GM19043 (cell line): ENCODE measurements around the gene CALML6.

Source experiments
- ATAC-seq: cut with Tn5 transposase; IDR thresholded peaks from one replicate; pipeline ENCODE4 v1.9.1; 2021; ENCODE audit warnings: low read depth; ENCODE audit not compliant: unreplicated experiment

Gene CALML6

DNA sequence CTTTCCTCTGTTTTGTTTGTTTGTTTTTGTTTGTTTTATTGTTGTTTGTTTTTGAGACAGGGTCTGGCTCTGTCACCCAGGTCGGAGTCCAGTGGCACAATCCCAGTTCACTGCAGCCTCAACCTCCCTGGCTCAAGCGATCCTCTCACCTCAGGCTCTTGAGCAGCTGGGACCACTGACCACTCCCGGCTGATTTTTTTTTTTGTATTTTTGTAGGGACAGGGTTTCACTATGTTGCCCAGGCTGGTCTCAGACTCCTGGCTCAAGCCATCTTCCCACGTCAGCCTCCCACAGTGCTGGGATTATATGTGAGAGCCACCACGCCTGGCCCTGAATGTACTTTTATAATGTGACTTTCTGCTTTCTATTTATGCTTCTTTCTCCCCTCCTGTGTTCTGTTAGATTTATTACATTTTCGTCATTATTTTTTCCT is 5.0 kb upstream of the CALML6 start:
- ATAC-seq: no peak

DNA sequence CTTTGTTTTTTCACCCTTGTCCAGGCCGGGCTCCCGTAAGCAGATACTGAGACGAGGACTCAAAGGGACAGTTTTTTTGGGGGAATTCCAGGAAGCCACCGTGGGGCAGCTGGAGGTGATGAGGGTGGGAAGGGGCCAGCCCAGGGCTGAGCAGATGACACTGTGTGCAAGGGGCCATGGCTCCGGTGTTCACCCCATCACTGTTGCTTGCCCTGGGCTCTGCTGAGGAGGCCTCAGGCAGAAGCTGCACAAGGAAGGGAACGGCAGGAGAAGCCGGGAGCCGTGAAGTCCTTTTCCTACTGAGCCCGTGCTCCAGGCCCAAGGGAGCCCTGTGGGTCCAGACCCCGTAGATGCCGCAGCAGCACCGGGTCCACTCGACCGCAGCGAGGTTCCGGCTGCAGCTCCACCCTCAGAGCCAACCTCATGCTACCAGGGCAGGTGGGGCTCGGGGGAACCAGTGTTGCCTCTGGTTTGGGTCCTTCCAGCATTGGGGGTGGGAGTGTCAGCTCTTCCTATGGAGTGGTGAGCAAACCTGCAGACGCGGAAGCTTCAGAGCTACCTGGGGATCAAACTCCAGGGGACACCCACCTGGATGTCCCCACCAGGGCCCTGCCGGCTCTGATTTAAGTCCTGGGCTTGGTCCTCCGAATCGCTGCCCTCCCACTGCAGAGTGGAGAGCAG is 4.3 kb upstream of the CALML6 start:
- ATAC-seq: no peak

DNA sequence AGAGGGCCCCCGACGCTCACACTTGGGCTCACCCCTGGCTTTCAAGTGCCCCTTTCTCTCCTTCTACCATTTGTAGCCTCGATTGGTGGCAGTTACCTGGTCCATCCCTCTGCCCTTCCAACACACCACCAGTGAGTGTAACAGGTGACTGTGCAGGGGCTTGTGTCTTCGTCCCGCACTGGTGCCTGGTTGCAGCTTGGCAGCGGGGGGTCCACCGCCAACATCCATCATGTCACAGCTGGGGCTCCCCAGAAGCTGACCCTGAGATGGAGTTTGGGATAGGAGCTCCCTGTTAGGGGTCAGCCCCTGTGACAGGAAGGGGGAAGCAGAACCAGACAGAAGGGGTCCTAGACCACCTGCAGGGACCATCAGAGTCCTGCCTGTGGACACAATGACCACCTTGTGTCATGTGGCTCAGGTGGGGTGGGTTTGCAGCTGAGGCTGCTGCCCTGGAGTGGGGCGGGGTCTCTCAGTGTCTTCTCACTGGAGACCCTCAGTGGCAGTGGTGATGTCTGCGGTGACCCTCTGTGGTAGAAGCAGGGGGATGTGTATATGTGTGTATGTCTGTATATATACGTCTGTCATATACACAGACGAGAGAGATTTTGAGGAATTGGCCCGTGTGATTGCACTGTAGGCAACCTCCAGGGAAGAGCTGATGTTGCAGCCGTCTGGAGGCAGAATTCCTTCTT is 3.6 kb upstream of the CALML6 start:
- ATAC-seq: no peak

- no peak for ATAC-seq
These were observed 724 bp upstream of the CALML6 start for GRCh38 chr1:1914101-1914970.

DNA sequence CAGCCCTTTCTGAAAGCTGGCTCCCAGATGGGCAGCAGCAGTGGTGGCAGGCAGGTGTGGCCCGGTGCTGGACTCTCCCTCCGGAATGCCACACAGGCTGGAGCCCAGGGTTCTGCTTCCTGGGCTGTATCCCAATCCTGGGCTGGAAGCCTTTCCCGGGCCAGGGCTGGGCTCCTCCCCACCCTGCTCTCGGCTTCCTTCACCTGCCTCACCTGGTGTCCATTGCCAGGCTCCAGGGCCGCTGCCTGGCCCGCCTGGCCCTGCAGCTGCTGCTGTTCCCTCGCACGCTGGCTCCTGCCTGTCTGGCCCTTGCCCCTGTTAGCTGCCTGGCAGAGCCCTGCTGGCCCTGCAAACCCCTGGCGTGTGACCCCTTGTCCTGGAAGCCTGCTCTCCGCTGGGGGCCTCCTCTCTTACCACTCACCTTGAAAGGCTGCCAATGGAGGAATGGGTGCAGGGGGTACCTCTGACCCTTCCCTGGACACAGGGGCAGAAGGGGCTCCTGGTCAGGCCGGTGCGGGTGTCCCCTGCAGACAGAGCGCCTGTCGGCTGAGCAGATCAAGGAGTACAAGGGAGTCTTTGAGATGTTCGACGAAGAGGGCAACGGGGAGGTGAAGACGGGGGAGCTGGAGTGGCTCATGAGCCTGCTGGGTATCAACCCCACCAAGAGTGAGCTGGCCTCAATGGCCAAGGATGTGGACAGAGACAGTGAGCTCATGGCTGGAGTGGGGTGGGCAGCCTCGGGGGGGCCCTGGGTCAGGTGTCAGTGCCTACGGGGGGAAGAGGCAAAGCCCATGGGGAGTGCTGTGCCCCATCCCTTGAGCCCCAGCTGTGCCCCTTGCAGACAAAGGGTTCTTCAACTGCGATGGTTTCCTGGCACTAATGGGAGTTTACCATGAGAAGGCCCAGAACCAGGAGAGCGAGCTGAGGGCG is 1.1 kb downstream of the CALML6 start:
- ATAC-seq: no peak

DNA sequence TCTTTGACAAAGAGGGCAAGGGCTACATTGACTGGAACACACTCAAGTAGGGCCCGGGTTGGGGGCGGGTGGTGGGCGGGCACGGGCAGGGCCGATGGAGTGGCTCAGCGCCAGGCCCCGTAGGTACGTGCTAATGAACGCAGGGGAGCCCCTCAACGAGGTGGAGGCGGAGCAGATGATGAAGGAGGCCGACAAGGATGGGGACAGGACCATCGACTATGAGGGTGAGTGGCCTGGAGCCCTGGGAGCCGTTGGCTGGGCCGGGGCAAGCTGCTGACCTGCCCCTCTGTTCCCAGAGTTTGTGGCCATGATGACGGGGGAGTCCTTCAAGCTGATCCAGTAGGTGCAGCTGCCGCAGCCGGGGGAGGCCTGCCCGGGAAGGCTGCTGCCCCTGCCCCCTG is 1.8 kb downstream of the CALML6 start:
- no peak for ATAC-seq

DNA sequence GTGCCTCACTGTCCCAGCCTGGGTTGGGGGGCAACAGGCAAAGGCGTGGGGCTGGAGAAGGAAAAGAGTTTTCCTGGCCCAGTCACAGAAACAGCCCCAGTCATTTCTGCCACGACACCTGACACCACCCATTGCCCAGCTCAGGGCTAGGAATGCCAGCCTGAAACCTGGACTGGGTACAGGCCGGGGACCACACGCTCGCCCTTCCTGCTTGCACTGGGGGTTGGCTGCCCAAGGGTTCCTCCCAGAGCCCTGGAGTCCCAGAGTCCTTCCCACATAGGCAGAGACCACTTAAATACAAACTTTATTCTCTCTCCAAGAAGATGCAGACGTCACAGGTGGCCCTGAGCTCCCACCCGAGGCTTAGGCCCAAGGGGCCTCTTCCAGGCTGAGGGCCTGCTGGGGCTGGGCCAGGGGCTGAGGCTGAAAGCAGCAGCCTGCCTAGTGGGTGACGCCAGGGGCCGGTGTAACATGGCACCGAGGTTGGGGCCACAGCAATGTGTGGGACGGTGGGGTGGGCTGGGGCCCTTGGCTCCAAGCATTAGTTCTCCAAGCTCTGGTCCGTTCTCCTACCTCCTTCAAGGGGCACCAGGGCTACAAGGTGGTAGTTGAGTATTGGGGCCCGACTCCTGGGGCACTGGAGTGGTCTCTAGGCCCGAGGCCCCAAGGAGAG is 2.4 kb downstream of the CALML6 start:
- ATAC-seq: no peak

GRCh38 chr1:1917995-1918900 is 3.2 kb downstream of the CALML6 start:
- ATAC-seq: no peak

DNA sequence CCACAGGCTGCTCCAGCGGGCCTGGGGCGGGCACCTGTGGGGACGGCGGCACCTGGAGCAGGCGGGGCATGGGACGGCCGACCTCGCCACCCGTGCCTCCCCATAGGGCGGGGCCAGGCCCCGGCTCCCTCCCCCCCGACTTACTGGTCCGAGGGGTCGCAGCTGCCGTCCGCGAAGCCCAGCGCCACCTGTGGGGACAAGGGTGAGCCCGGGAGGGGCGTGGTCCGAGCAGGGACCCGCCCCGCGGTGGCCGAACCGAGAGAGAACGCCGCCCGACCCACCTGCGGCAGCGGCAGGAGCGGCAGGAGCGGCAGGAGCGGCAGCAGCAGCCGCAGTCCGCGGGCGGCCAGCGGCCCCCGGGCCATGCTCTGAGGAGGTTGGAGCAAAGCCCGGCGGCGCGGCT is 3.8 kb downstream of the CALML6 start, which contains the start of gene TMEM52:
TMEM52 (minus strand) TSS at position 379 of the 403 bp plus-strand sequence; CDS start at position 365, 14 bp downstream.
- ATAC-seq: peak; percentile 15

DNA sequence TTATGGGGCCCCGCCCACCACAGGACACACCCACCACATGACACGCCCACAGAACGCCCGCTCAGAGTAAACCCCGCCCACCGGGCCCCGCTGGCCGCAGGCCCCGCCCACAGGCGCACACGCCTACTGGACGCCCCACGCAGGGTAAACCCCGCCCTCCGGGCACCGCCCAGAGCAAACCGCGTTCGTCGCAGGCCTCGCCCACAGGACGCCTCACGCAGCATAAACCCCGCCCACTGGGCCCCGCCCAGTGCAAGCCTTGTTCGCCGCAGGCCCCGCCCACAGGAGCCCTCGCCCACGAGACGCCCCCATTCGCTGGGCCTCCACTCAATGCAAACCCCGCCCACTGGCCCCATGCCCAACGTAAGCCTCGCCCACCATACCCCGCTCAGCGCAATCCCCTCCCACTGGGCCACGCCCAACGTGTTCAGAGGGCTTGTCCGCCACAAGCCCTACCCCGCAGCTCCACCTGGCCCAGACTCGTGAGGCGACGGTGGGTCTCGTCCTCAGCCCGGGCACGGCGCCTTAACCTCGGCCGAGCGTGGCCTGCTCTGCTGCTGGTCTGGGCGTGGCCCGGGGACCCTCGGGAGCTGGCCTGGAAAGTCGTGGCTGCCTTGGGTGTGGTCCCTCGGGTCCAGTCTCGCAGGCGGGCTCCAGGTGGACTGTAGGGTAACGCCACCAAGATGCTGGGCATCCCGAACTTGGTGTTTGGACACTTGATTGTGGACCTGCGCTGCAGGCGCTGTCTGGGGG is 4.4 kb downstream of the CALML6 start:
- ATAC-seq: peak; percentile 82

DNA sequence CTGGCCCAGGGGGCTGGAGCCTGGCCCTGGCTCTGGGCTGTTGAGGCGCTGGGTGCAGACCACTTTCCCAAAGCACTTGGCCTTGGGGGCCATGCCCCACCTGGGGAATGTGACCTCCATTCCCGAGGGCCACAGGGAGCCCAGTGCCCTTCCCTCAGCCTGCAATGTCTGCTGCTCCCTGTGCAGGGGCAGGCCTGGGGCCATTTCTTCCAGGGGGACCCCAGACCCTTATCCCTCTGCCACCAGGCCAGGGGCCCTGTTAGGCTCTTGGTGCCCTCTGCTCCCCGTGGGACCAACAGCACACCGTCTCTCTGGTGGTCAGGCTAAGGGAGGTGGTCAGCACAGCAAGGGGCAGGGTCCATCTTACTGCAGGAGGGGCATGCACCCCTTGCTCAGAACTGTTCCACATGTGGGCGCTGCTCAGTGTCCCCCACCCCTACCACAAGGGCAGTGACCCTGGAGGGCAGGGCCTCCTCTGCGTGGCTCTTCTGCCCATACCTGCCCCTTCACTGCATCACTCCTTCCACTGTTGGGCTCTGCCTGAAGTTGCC is 5.1 kb downstream of the CALML6 start:
- no peak for ATAC-seq

- no peak for ATAC-seq
These were observed 5.8 kb downstream of the CALML6 start for GRCh38 chr1:1920608-1921458.

- ATAC-seq: no peak
These were observed 6.4 kb downstream of the CALML6 start for GRCh38 chr1:1921459-1921862.

DNA sequence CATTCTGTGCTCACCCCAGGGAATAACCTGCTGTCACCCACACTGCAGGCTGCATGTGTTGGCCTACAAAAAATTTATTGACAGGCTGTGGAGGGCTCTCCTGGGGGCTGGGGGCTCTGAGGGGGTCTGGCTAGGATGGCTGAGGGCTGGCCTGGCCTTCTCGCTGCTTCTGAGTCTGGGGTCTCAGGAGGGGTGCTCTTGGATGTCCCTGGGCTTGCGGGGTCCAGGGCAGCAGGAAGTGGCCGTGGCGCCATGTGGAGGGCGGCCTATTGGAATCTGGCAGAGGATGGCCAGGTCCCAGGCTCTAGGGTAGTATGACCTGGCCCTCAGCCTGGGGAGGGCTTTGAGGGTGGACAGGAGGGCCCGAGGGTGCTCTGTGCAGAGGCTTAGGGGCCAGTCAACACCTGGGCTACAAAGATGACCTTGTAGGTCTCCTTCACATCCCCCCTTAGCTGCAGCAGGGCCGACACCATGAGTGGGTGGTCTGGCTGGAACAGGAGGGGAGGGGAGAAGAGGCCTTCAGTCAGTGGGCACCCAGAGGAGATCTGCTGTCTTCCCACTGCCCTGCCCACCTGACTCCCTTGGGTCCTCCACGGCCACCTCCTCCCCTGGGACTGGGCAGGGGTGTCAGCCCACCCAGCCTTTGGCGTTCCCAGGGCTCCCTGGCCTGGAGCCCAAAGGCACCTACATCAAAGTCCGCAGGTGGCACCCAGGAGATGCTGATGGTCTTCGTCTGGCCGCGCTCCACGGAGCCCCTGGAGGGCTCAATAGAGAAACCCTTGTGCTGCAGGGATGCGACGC is 7.0 kb downstream of the CALML6 start:
- ATAC-seq: no peak

- ATAC-seq: no peak
These were observed 7.6 kb downstream of the CALML6 start for GRCh38 chr1:1922702-1922955.
